Measurements from ENCODE around the gene SART3.

DNA sequence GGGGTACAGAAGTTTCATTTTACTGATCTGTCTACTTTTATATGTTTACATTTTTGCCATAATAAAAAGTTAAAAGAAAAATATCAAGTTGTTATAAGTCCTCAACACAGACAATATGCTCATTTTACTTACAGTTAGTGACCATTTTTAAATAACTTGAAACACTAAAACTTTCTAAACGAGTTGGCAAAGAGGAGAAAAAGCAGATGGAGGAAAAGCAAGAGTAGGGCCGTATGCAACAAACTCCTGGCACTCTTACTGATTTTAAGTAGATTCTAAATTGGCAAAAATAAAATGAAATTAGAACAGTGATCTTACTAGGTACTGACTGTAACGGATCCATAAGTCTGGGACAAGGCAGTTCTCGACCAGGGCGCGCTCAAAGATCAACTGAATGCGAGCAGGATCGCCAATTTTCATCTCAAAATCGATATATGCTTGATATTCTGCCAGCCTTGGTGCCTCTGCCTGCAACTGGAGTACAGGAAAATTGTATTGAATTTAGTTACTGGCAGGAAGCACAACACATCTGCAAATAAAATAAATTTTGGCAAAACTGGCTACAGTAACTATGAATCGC is 22.3 kb downstream of the SART3 start:
- TF ChIP-seq POLR2A (IDR thresholded peaks at IDR 0.05; ENCODE audit: low read length) (no peak), GATA1 (IDR thresholded peaks at IDR 0.05; ENCODE audit: low read depth, low read length) (no peak)

Data from erythroblast (primary cell).